NCI-H187 treated with DMSO at 0.1 percent for 48 hours (cell line): Measurements from ENCODE around the gene PLBD2.

Experiments
- DNase-seq: peaks from one replicate; lab custom pipeline; 2025; lab: John Stamatoyannopoulos, UW

PLBD2 gene

GRCh38 chr12:113393749-113394148 is 35.4 kb downstream of the PLBD2 start:
- no peak for DNase-seq

- no peak for DNase-seq
Observed at GRCh38 chr12:113395119-113395518, 36.7 kb downstream of the PLBD2 start.

- DNase-seq: no peak
Observed at GRCh38 chr12:113396200-113396599, 37.8 kb downstream of the PLBD2 start.

- no peak for DNase-seq
Observed at GRCh38 chr12:113396828-113397496, 38.6 kb downstream of the PLBD2 start.

GRCh38 chr12:113397497-113398197 is 39.3 kb downstream of the PLBD2 start:
- DNase-seq: no peak

- DNase-seq: no peak
Observed at GRCh38 chr12:113398346-113399290, 40.2 kb downstream of the PLBD2 start.

- DNase-seq: no peak
Observed at GRCh38 chr12:113399490-113399889, 41.1 kb downstream of the PLBD2 start.

- no peak for DNase-seq
Observed at GRCh38 chr12:113400362-113400761, 42.0 kb downstream of the PLBD2 start.

- no peak for DNase-seq
Observed at GRCh38 chr12:113401066-113402000, 42.9 kb downstream of the PLBD2 start.

- no peak for DNase-seq
Observed at GRCh38 chr12:113402586-113403260, 44.3 kb downstream of the PLBD2 start.

- no peak for DNase-seq
Observed at GRCh38 chr12:113403435-113404415, 45.3 kb downstream of the PLBD2 start, which contains the start of gene SDS. Gene SDS, minus strand, starts transcription at chr12:113403887. Its CDS starts 4,179 bp downstream, at chr12:113399708.

GRCh38 chr12:113405694-113406093 is 47.3 kb downstream of the PLBD2 start:
- no peak for DNase-seq

GRCh38 chr12:113407931-113408600 is 49.7 kb downstream of the PLBD2 start:
- DNase-seq: no peak

- DNase-seq: no peak
Observed at GRCh38 chr12:113408756-113409298, 50.4 kb downstream of the PLBD2 start.

- DNase-seq: no peak
Observed at GRCh38 chr12:113409462-113410124, 51.2 kb downstream of the PLBD2 start.

GRCh38 chr12:113413488-113413939 is 55.1 kb downstream of the PLBD2 start:
- no peak for DNase-seq

- no peak for DNase-seq
Observed at GRCh38 chr12:113414519-113415038, 56.2 kb downstream of the PLBD2 start.
